ENCODE data around the gene SELENOK. TPM values are rescaled to one million over a fixed set of nuclear protein-coding genes. Genes with fewer than 3 reads are reported as not detected.

SELENOK gene
- total and polyA plus RNA-seq, 2 of the 13 experiments (the other 11 are each of a cell fraction or from before 2014, with no cell fraction given), result 67.0 to 81.0 TPM

GRCh38 chr3:53842436-53843194 lies 49.0 kb downstream of the SELENOK start:
- peak overlapping the region; percentile 98 for H3K27ac ChIP-seq (ENCODE audit: extremely low read length, insufficient read depth, low read length)
- POLR2A ChIA-PET, result interaction anchor here (0.6 to 6.5 kb wide), 9 partner anchors 11 to 364 kb away, joined by 3 to 156 read pairs (median 9); partner anchors contain the start of gene SELENOK
- peak; percentile 72 for TF ChIP-seq DPF2 (CRISPR knock-in tag; IDR thresholded peaks at IDR 0.05; ENCODE audit: borderline replicate concordance, low read depth)
- 0 out of 2 replicates have a peak, but pooled peaks have one; percentile 9 for TF ChIP-seq SIX4 (CRISPR knock-in tag; IDR thresholded peaks at IDR 0.05)
- TF ChIP-seq ZNF605 (CRISPR knock-in tag; IDR thresholded peaks at IDR 0.05), result peak; percentile 78
- no peak for TF ChIP-seq ZBTB39 (CRISPR knock-in tag; IDR thresholded peaks at IDR 0.05)
- TF ChIP-seq ZNF687 (CRISPR knock-in tag; IDR thresholded peaks at IDR 0.05), result peak; percentile 96
- peak; percentile 63 for TF ChIP-seq ZNF12 (CRISPR knock-in tag; IDR thresholded peaks at IDR 0.05)
- peak; percentile 71; the same call in 1 of the 2 replicates for TF ChIP-seq ATF2 (CRISPR knock-in tag; IDR thresholded peaks at IDR 0.05)
- peak; percentile 37; the same call in 1 of the 2 replicates for TF ChIP-seq ZNF24 (IDR thresholded peaks at IDR 0.05)
- peak in 1 of 2 experiments; percentile 40; a peak in 2 of 4 replicates for TF ChIP-seq KLF16 (CRISPR knock-in tag; IDR thresholded peaks at IDR 0.05)
- no peak for TF ChIP-seq ZNF737 (CRISPR knock-in tag; IDR thresholded peaks at IDR 0.05; ENCODE audit: borderline replicate concordance)
- TF ChIP-seq ZNF264 (CRISPR knock-in tag; IDR thresholded peaks at IDR 0.05), result peak; percentile 83
- peak; percentile 51; the same call in 1 of the 2 replicates for TF ChIP-seq KDM4B (CRISPR knock-in tag; IDR thresholded peaks at IDR 0.05)
- peak; percentile 77; the same call in 1 of the 2 replicates for TF ChIP-seq ZNF501 (CRISPR knock-in tag; IDR thresholded peaks at IDR 0.05)
- TF ChIP-seq FOXA1 (IDR thresholded peaks at IDR 0.05), result peak; percentile 85
- TF ChIP-seq FOXA1 (CRISPR knock-in tag; IDR thresholded peaks at IDR 0.05), result peak; percentile 93

More at GRCh38 chr3:53842436-53843194, 49.0 kb downstream of the SELENOK start:
- 7% methylated on average over 7 of the region's 12 CpGs for WGBS (ENCODE audit: low lambda C conversion rate)
- no peaks in the 10 kb centered on the region; a peak in 1 of 5 replicates for H3K27me3 ChIP-seq (ENCODE audit: control insufficient read depth in 1 of 2, insufficient read depth in 2 of 2, low read length in 2 of 2)
- no peaks in the 10 kb centered on the region for H4K20me1 ChIP-seq (ENCODE audit: insufficient read depth, low read length)
- no TSS peak for BruUV-seq (replicated peaks)
- ATAC-seq, result peak; percentile 72
- H3K4me1 ChIP-seq (ENCODE audit: insufficient read depth, low read length), result peaks cover 73% of the 10 kb centered on the region
- intact Hi-C loops (cut with micrococcal nuclease; ENCODE audit: unreplicated experiment) (loop anchor here (2.0 to 5.0 kb wide), 3 partner anchors 35 to 48 kb away; partner anchors contain the start of gene SELENOK), in situ Hi-C loops (cut with HindIII; ENCODE audit: extremely low pct_ligation_motif_present, low pct_unique_long_range_greater_than_20kb) (no loop called here)
- H3K36me3 ChIP-seq (replicated peaks in 1 of 2; ENCODE audit: control insufficient read depth in 1 of 2, insufficient read depth in 2 of 2, low read length in 2 of 2), result peaks cover 11 to 29% of the 10 kb centered on the region in 2 experiments
- H3K9ac ChIP-seq (ENCODE audit: insufficient read depth, low read depth, low read length), result peak overlapping the region; percentile 80
- H3K9me3 ChIP-seq (ENCODE audit: low read length), result no peaks in the 10 kb centered on the region
- peak; percentile 99 for FAIRE-seq
- H3K4me2 ChIP-seq (ENCODE audit: low read depth, low read length), result peak overlapping the region; percentile 98
- no peak overlapping the region for H2AFZ ChIP-seq (ENCODE audit: low read length)
- peak overlapping the region; percentile 12 to 92 (median 40); a peak in 5 of 6 replicates for H3K4me3 ChIP-seq (replicated peaks in 1 of 3; ENCODE audit: insufficient read depth in 1 of 3, low read depth in 2 of 3, low read length in 3 of 3)
- CTCF ChIA-PET (ENCODE audit: low intra/inter-chr PET ratio, low total read pairs), result interaction anchor here (0.6 kb wide), 1 partner anchor 22 kb away, joined by 3 read pairs; no protein-coding TSS in a partner anchor
- peak; percentile 100 for DNase-seq (ENCODE audit: low spot score)
- H3K79me2 ChIP-seq (ENCODE audit: insufficient read depth, low read length), result peaks cover 81% of the 10 kb centered on the region
